NCI-H82 (cell line): ENCODE measurements around the gene MRC1.

ENCODE experiments used
- DNase-seq: peaks from one replicate; lab custom pipeline; 2025; lab: John Stamatoyannopoulos, UW

Gene MRC1

DNA sequence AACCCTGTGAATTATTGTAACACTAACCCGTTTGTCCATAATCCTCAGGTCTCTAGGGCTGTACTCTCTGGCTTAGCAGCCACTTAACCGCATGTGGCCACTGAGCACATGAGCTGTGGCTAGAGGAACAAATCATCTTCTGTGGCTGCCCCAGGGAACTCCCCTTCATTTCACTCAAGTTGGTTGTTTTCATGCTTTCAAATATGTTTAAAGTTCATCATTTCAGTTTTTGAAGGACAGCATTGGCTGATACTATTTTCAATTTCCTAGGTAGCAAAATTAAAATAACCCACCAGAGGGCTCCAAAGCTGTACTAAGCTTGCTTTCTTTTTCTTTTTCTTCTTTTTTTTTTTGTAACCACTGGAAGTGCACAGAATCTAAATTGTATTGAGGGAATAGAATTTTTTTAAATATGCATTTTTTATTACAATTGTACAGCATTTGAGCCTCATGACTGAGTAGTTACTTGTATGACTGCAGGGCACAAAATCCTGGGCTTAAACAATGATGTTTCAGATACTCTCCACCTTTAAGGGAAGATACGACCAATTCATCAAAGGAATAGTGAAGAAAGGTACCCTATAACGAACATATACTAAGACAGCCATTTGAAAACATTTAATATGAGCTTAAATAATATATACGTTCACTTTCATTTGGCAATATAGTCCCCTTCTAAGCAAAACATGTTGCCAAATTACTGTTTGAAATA is 38.6 kb downstream of the MRC1 start:
- peak; percentile 49 for DNase-seq

DNA sequence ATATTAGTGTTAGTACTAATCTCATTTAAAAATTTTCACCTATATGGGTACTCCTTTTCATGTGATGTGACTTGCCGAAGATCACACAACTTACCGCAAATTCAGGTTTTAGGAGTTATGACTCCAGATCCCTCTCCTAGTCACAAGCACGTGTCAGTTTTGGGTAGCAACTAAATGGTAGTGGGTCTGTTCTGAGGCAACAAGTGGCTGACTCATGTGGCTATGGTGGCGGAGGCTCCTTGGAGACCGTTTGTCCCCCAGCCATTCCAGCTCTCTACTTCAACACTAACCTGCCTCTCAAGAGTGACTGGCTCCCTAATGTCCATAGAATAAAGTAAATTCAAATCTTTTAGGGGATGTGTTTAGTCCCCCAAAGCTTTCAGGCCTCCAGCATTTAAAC is 39.5 kb downstream of the MRC1 start:
- DNase-seq, result peak; percentile 37

- DNase-seq, result no peak
Measured at GRCh38 chr10:17850501-17850900, 41.4 kb downstream of the MRC1 start.

GRCh38 chr10:17851611-17852010 is 42.5 kb downstream of the MRC1 start:
- DNase-seq, result peak; percentile 86

GRCh38 chr10:17854044-17854652 is 45.0 kb downstream of the MRC1 start:
- no peak for DNase-seq

GRCh38 chr10:17857040-17857439 is 47.9 kb downstream of the MRC1 start:
- no peak for DNase-seq

DNA sequence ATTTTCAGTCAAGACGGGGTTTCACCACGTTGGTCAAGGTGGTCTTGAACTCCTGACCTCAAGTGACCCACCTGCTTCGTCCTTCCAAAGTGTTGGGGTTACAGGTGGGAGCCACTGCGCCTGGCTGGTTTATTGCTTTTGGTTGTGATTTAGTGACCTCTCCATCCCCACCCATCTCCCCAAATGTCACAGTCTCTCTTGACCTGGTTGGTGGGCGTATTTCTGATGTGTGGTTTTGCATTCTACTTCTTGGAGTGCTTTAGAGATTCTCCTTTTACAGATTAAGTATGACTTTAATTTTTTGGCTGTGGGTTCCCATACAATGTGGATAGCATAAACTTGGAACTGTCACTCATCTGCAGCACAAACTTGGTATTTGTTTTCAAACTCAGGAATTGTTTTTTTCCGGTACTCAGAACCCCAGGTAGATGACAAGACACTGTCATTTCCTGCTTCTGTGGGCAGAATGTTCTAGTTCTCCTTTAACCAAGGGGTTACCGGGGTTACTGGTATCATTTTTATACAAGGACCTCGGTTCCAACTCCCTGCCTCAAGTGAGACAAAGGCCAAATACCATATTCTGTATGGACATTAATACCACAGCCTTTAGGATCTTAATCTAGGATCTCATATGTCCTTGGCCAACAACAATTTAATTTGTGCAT is 50.5 kb downstream of the MRC1 start:
- no peak for DNase-seq

DNA sequence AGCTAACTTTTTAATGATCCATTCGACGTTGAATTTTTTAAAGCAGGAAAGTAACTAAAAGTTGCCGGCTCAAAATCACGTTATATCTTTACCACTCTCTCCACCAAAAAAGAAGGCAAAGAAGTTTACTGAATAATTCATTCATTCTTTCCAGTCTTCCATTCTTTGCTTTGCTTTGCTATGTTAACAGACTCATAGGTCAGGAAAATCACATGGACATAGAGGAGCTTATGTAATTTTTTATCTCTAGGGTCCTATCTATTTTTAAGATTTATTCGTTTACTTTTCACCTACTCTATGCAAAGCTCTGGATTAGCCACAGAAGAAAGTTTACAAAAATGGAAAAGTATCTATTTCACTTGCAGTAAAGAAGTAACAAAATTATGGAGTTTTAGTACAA is 52.6 kb downstream of the MRC1 start:
- DNase-seq, result no peak

GRCh38 chr10:17865351-17865750 is 56.2 kb downstream of the MRC1 start:
- DNase-seq, result no peak

DNA sequence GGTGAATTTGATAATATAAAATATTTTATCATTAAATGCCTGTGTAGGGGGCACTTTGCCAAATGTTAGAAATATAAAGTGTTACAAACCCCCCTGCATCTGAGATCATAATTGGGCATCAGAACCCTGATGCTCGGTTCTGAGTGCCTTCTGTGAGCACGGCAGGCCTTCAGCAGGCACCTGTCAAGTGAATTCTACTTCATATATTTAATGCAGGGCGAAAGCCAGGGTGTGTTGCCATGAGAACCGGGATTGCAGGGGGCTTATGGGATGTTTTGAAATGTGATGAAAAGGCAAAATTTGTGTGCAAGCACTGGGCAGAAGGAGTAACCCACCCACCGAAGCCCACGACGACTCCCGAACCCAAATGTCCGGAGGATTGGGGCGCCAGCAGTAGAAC is 57.2 kb downstream of the MRC1 start:
- DNase-seq, result no peak

DNA sequence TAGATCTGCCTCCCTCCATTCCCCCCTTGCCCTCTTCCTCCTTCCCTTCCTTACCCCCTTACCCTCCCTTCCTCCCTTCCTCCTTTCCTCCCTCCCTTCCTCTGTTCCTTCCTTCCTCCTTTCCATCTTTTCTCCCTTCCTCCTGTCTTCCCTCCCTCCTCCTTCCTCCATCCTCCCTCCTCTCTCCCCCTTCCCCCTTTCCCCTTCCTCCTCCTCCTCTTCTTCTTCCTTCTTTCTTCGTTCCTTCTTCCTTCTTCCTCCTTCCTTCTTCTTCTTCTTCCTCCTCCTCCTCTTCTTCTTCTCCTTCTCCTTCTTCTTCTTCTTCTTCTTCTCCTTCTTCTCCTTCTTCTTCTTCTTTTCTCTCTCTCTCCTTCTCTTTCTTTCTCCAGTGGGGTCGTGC is 57.9 kb downstream of the MRC1 start:
- DNase-seq, result no peak

DNA sequence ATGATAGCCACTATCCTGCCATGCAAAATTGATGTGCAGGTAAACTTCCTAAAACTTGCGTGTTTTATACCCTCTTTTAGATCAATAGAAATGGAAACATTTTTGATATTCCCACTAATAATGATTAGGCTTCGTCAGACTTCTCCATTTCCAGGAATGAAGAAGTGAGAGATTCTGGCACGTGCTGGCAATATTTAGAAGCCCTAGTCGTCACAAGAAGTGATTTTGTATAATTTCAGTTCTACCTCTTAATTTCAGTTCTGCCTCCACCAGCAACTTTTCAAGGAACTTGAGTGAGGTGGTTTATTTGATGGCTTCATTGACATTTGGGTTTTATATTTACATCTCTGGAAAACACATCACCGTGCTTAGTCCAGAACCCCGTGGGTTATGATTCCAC is 61.9 kb downstream of the MRC1 start:
- no peak for DNase-seq

GRCh38 chr10:17872191-17873091 is 63.3 kb downstream of the MRC1 start:
- DNase-seq, result peak; percentile 20

DNA sequence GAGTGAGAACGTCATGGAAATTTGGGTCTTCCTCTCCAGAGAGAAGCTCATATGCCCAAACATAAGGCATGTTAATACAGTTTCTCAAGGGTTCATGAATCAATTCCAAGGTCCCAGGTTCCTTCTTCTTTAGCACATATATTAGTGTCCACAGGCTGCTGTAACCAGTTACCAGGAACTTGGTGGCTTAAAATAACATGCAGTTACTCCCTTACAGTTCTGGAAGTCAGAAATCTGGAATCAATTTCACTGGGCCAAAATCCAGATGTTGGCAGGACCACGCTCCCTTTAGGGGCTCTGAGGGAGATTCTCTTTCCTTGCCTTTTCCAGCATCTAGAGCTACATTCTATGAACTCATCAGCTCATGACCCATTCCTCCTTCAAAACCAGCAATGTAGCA is 64.8 kb downstream of the MRC1 start:
- DNase-seq, result no peak

GRCh38 chr10:17877121-17877520 is 68.0 kb downstream of the MRC1 start:
- no peak for DNase-seq

- DNase-seq, result no peak
Measured at GRCh38 chr10:17878896-17879295, 69.7 kb downstream of the MRC1 start.

DNA sequence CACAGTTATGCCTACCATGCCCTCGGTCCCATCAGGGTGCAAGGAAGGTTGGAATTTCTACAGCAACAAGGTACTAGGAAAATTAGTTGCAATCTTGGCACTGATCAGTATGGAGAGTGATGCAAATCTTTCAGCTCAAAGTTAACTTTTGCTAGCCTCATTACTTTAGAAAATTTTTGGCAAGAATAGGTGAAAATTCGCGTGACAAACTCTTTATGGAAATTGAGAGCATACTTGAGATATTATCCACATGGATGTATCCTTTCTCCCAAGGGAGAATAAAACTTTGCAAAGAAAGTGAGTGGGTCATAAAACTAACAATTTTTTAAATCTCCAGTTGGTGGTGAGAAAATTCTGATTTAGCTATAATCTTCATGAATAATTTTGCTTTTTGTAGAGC is 71.5 kb downstream of the MRC1 start:
- DNase-seq, result no peak

DNA sequence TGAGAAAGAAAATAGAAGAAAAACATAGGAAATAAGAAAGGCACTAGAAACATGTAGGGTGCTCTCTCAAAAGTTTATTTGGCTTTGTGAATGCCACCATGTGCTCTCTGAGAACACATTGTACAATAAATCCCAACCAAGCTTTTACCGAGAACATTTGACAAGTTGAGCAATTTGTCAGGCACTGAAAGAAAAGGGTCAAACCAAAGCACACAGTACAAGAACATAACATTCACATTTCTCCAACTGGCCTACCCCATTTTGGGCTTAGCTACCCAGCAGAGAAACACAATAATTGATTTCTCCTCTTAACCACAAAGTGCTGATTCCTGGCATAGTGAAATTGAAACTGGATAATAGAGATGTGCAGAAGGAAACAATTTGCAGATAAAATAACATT is 73.4 kb downstream of the MRC1 start:
- no peak for DNase-seq

DNA sequence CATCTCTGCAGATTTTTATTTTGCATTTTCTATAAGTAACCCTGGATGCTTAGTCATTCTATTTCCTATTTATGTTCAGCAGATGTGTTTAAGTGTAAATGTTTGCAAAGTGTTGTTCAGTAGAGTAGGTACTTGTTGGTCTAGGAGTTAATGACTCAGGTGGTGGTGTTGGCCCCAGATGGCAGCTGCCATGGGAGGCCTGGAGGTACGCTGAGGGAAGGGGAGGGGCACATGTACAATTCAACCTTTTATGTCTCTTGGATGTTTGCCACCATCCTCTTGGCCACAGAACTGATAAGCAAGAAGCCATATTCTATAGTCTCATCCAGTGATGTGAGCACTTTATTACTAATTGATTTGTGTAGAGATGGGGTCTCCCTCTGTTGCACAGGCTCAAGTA is 74.5 kb downstream of the MRC1 start:
- no peak for DNase-seq

DNA sequence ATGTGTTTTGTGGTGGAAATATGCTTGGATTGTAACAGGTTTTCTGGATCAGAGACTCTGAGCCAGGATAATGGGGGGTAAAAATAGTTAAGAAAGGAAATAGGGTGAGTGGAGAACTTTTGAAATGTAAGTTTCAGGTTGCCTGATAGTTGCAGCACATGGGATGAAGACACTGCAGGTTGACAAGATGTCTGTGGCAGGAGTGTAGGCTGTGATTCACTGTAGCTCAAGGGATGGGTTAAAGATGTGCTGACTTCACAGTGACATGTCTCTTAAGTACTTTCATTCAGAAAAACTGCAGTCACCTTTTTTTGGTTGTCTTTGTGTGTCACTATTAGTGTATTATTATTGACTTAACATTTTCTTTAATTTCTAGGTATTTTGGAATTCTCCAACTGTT is 79.0 kb downstream of the MRC1 start:
- no peak for DNase-seq

DNA sequence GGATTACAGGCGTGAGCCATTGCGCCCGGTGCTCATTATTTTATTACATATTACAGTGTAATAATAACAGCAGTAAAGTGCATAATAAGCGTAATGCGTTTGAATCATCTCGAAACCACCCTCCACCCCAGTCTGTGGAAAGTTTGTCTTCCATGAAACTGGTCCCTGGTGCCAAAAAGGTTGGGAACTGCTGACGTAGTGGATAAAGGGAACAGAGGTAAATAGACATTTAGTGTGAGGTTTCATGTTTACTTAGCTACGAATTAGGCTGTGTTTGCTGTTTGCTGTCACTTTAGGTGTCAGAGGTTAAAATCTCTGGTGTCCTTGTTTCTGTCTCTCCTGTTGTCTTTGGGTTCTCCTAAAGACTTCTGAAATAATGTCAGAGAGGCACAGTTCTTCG is 82.3 kb downstream of the MRC1 start:
- DNase-seq, result no peak

- no peak for DNase-seq
Measured at GRCh38 chr10:17904564-17904963, 95.4 kb downstream of the MRC1 start.

- DNase-seq, result no peak
Measured at GRCh38 chr10:17905491-17905890, 96.3 kb downstream of the MRC1 start.
